ENCODE results near the gene MRPL22. TPM values are rescaled to one million over a fixed set of nuclear protein-coding genes. Genes with fewer than 3 reads are reported as not detected.

MRPL22 gene
- total and polyA plus RNA-seq, 2 of the 13 experiments (the other 11 are each of a cell fraction or from before 2014, with no cell fraction given): 66.8 to 84.8 TPM

- TF ChIP-seq ZNF276 (CRISPR knock-in tag; IDR thresholded peaks at IDR 0.05; ENCODE audit: low read depth) (peak; percentile 64; the same call in 1 of the 2 replicates), HDAC1 (CRISPR knock-in tag; IDR thresholded peaks at IDR 0.05) (peak; percentile 94), POLR2A (IDR thresholded peaks at IDR 0.05; ENCODE audit: insufficient read depth in 1 of 2, low read depth in 2 of 2, low read length in 2 of 2) (peak; percentile 45 to 85), ZNF546 (CRISPR knock-in tag; conservative IDR thresholded peaks at IDR 0.05) (no peak), ZNF281 (CRISPR knock-in tag; IDR thresholded peaks at IDR 0.05; ENCODE audit: borderline replicate concordance) (peak; percentile 35; the same call in 1 of the 2 replicates), ZFP62 (CRISPR knock-in tag; IDR thresholded peaks at IDR 0.05) (no peak), ZNF329 (CRISPR knock-in tag; IDR thresholded peaks at IDR 0.05; ENCODE audit: low read depth) (peak; percentile 84), SNRNP70 (IDR thresholded peaks at IDR 0.05; ENCODE audit: low read depth, low read length) (no peak), ZSCAN5A (CRISPR knock-in tag; IDR thresholded peaks at IDR 0.05; ENCODE audit: borderline replicate concordance) (peak; percentile 78), ZNF773 (CRISPR knock-in tag; IDR thresholded peaks at IDR 0.05; ENCODE audit: borderline replicate concordance) (0 out of 2 replicates have a peak, but pooled peaks have one; percentile 33), ZNF660 (CRISPR knock-in tag; IDR thresholded peaks at IDR 0.05; ENCODE audit: borderline replicate concordance, low read depth) (0 out of 2 replicates have a peak, but pooled peaks have one; percentile 49), ZFP90 (CRISPR knock-in tag; IDR thresholded peaks at IDR 0.05; ENCODE audit: borderline replicate concordance) (peak; percentile 66; the same call in 1 of the 2 replicates), KLF6 (CRISPR knock-in tag; IDR thresholded peaks at IDR 0.05) (peak; percentile 91), MXI1 (IDR thresholded peaks at IDR 0.05; ENCODE audit: borderline replicate concordance, low read depth, low read length) (peak; percentile 83; the same call in 2 of the 3 replicates), ZNF704 (CRISPR knock-in tag; IDR thresholded peaks at IDR 0.05; ENCODE audit: borderline replicate concordance) (peak; percentile 78; the same call in 1 of the 2 replicates), GATA4 (IDR thresholded peaks at IDR 0.05; ENCODE audit: borderline replicate concordance, low read depth) (no peak), IRF9 (CRISPR knock-in tag; IDR thresholded peaks at IDR 0.05; ENCODE audit: borderline replicate concordance) (peak; percentile 67; the same call in 1 of the 2 replicates), HNF4A (CRISPR knock-in tag; IDR thresholded peaks at IDR 0.05) (0 out of 2 replicates have a peak, but pooled peaks have one; percentile 25), NR1H2 (CRISPR knock-in tag; IDR thresholded peaks at IDR 0.05; ENCODE audit: borderline replicate concordance, low read depth) (peak; percentile 47; the same call in 1 of the 2 replicates), ZNF3 (CRISPR knock-in tag; IDR thresholded peaks at IDR 0.05) (no peak)
Measured at GRCh38 chr5:154937718-154938466, 3.0 kb upstream of the MRPL22 start, which contains the start of gene GEMIN5 (continued).
